Mesenchymal stem cell (in vitro differentiated cells and primary cell): ENCODE results near the gene RASEF.

Experiments used
- DNase-seq: peaks from one replicate; pipeline ENCODE4 v3.0.0-alpha.2; 2013
- H2AFZ ChIP-seq: one replicate; pipeline ENCODE4 v1.6.1; 2013; ENCODE audit warnings: low read depth, mild to moderate bottlenecking, control low read depth, inconsistent platforms, low read length, moderate library complexity
- H2AK5ac ChIP-seq: 2 replicates; pipeline ENCODE4 v1.6.1; 2013; ENCODE audit warnings: low read length, moderate library complexity, mild to moderate bottlenecking, inconsistent platforms; ENCODE audit not compliant: severe bottlenecking
- H2BK120ac ChIP-seq: one replicate; pipeline ENCODE4 v1.6.1; 2013; ENCODE audit warnings: low read depth, mild to moderate bottlenecking, inconsistent platforms, low read length, moderate library complexity
- H2BK12ac ChIP-seq, 2 experiments: one replicate each; pipeline ENCODE4 v1.6.1; 2013; ENCODE audit warnings: inconsistent platforms in 2 of 2, low read length in 2 of 2, mild to moderate bottlenecking in 2 of 2, moderate library complexity in 2 of 2, control low read depth in 1 of 2
- H2BK15ac ChIP-seq: one replicate; pipeline ENCODE4 v1.6.1; 2013; ENCODE audit warnings: mild to moderate bottlenecking, low read depth, inconsistent platforms; ENCODE audit not compliant: poor library complexity, severe bottlenecking
- H2BK5ac ChIP-seq: 2 replicates; pipeline ENCODE4 v1.6.1; 2013; ENCODE audit warnings: low read depth, mild to moderate bottlenecking, low read length, control low read depth, inconsistent platforms; ENCODE audit not compliant: poor library complexity, severe bottlenecking
- H3K14ac ChIP-seq, 2 experiments: one replicate each; pipeline ENCODE4 v1.6.1; 2013; ENCODE audit warnings: inconsistent platforms in 2 of 2, low read length in 2 of 2, control low read depth in 1 of 2, mild to moderate bottlenecking in 1 of 2, moderate library complexity in 1 of 2
- H3K18ac ChIP-seq, 2 experiments: one replicate each; pipeline ENCODE4 v1.6.1; 2013; ENCODE audit warnings: inconsistent platforms in 2 of 2, low read length in 2 of 2, control low read depth in 1 of 2, low read depth in 1 of 2, mild to moderate bottlenecking in 1 of 2
- H3K23ac ChIP-seq, 2 experiments: one replicate each; pipeline ENCODE4 v1.6.1; 2013; ENCODE audit warnings: inconsistent platforms in 2 of 2, low read length in 2 of 2, mild to moderate bottlenecking in 2 of 2, moderate library complexity in 2 of 2, control low read depth in 1 of 2
- H3K27ac ChIP-seq: 2 replicates; pipeline ENCODE4 v1.5.1; 2013; ENCODE audit warnings: mild to moderate bottlenecking, moderate library complexity, low read length, control low read depth, inconsistent platforms; ENCODE audit not compliant: poor library complexity, severe bottlenecking
- H3K27me3 ChIP-seq, 2 experiments: 2 replicates each; pipeline versions ENCODE4 v1.6.1 to v1.7.0; 2013; ENCODE audit warnings: low read length in 2 of 2, mild to moderate bottlenecking in 2 of 2, moderate library complexity in 2 of 2, control low read depth in 1 of 2, inconsistent platforms in 1 of 2; ENCODE audit not compliant: control insufficient read depth in 1 of 2, insufficient read depth in 1 of 2
- H3K36me3 ChIP-seq, 2 experiments: 2 replicates each; pipeline versions ENCODE4 v1.6.1 to v1.7.0; 2013; ENCODE audit warnings: low read length in 2 of 2, control low read depth in 1 of 2, inconsistent platforms in 1 of 2, low read depth in 1 of 2, mild to moderate bottlenecking in 1 of 2; ENCODE audit not compliant: insufficient read depth in 2 of 2, control insufficient read depth in 1 of 2
- H3K4ac ChIP-seq, 2 experiments: one replicate each; pipeline ENCODE4 v1.6.1; 2013; ENCODE audit warnings: inconsistent platforms in 2 of 2, low read length in 2 of 2, mild to moderate bottlenecking in 2 of 2, moderate library complexity in 2 of 2, control low read depth in 1 of 2, low read depth in 1 of 2
- H3K4me1 ChIP-seq: 2 replicates; pipeline ENCODE4 v1.6.1; 2013; ENCODE audit warnings: low read depth, low read length, control low read depth; ENCODE audit not compliant: control insufficient read depth, insufficient read depth
- H3K4me2 ChIP-seq: 2 replicates; pipeline ENCODE4 v1.6.1; 2013; ENCODE audit warnings: low read length, mild to moderate bottlenecking, inconsistent platforms; ENCODE audit not compliant: poor library complexity, severe bottlenecking
- H3K4me3 ChIP-seq, 2 experiments: 2 replicates each; pipeline versions ENCODE4 v1.5.1 to v1.7.0; 2013; ENCODE audit warnings: low read length in 2 of 2, mild to moderate bottlenecking in 2 of 2, control low read depth in 1 of 2, low read depth in 1 of 2; ENCODE audit not compliant: insufficient read depth in 1 of 2
- H3K79me1 ChIP-seq: replicated peaks from 2 replicates; pipeline ENCODE4 v1.6.1; 2013; ENCODE audit warnings: mild to moderate bottlenecking, control low read depth, low read length, inconsistent platforms; ENCODE audit not compliant: poor library complexity, severe bottlenecking
- H3K9ac ChIP-seq: 2 replicates; pipeline ENCODE4 v1.7.0; 2013; ENCODE audit warnings: mild to moderate bottlenecking, low read length, moderate library complexity
- H3K9me3 ChIP-seq: 2 replicates; pipeline ENCODE4 v1.7.0; 2013; ENCODE audit warnings: mild to moderate bottlenecking, low read length; ENCODE audit not compliant: control insufficient read depth
- H4K8ac ChIP-seq: one replicate; pipeline ENCODE4 v1.6.1; 2013; ENCODE audit warnings: inconsistent platforms, mild to moderate bottlenecking, low read length, moderate library complexity
- H4K91ac ChIP-seq: one replicate; pipeline ENCODE4 v1.6.1; 2013; ENCODE audit warnings: mild to moderate bottlenecking, low read length, inconsistent platforms
- WGBS: methylation state at CpG from one replicate; pipeline ENCODE4 v1.1.7; 2013; ENCODE audit warnings: mixed read lengths; 5-methylcytosine and 5-hydroxymethylcytosine counted together

RASEF gene

DNA sequence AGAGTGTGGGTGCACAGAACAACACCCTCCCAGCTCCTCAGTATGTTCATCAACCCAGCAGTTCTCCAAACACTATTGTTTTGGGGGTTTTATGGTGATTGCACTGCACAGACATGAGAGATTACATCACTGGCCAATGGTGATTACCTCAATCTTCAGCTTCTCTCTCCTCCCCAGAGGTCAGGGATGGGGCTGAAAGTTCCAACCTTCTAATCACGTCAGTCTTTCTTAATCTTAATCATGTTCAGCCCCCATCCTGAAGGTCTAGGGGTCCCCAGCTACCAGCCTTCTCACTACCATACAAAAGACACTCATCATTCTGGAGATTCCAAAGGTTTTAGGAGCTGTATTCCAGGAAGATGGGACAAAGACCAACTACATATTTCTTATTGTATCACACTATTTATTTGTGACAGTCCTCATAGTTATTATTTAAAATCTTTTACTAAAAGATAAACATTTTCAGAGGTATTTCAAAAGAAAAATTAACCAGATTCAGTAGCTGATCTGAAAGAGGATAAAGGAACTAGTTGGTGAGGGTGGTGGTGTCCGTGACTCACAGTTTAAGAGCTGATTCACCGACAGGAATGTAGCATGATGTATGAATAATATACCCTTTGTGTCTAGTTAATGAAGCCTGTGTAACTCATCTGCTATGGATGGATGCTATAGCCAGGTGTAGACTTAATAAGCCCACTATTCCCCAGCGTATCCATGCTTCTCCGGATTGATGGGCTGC lies 35.6 kb downstream of the RASEF start:
- no peaks in the 10 kb centered on the region for H3K79me1 ChIP-seq
- no peaks in the 10 kb centered on the region for H3K27me3 ChIP-seq
- no peaks in the 10 kb centered on the region for H3K9me3 ChIP-seq
- peak overlapping the region in 1 of 2 experiments; percentile 63 for H2BK12ac ChIP-seq
- H3K4me3 ChIP-seq, result peak overlapping the region in 1 of 2 experiments; percentile 3
- peak overlapping the region; percentile 64 for H4K91ac ChIP-seq
- WGBS, result 4% methylated on average over 5 of the region's 5 CpGs
- no peaks in the 10 kb centered on the region for H3K36me3 ChIP-seq
- H3K4me1 ChIP-seq, result peaks cover 5% of the 10 kb centered on the region
- peak overlapping the region in 1 of 2 experiments; percentile 60 for H3K14ac ChIP-seq
- no peak overlapping the region for H2BK15ac ChIP-seq
- peak overlapping the region; percentile 53 for H2BK5ac ChIP-seq
- no peak overlapping the region for H3K4me2 ChIP-seq
- H2AFZ ChIP-seq, result no peak overlapping the region
- peak overlapping the region in 1 of 2 experiments; percentile 57 for H3K18ac ChIP-seq
- H2AK5ac ChIP-seq, result peak overlapping the region; percentile 35
- H3K9ac ChIP-seq, result peak overlapping the region; percentile 74
- no peak overlapping the region for H2BK120ac ChIP-seq
- peak overlapping the region; percentile 28 for H4K8ac ChIP-seq
- DNase-seq, result peak; percentile 88
- no peak overlapping the region for H3K23ac ChIP-seq
- peak overlapping the region; percentile 96 for H3K27ac ChIP-seq
- peak overlapping the region in 1 of 2 experiments; percentile 67 for H3K4ac ChIP-seq

DNA sequence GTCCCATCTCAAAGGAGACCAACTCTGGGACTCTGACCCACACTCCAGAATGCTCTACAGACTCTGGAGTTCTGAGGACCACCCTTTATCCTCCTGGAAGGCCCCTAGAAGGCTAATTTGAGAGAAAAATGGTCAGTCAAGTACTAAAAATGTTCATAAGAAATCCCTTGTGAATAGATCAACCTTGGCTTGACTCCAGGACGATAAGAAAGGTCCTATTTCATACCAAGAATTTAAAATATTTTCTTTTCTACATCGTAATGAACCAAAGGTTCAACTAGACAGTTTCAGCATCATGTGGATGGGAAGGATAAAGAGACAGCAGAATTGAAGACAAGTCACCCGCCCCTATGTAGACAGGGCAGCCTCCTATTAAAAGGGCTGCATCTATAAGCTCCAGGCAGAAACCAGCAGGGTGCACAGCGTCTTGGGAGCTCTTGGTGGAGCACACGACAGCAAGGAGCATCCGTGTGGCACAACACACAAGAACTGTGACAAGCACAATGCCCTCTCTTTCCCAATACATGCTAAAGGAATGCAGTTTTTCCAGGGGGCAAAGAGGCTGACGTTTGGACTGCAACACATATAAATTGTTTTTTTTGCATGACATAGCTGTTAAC lies 38.3 kb downstream of the RASEF start:
- H3K79me1 ChIP-seq, result no peaks in the 10 kb centered on the region
- H3K4me3 ChIP-seq, result no peak overlapping the region
- no peak overlapping the region for H4K8ac ChIP-seq
- no peak overlapping the region for H4K91ac ChIP-seq
- H3K4me2 ChIP-seq, result no peak overlapping the region
- no peaks in the 10 kb centered on the region for H3K9me3 ChIP-seq
- no peak overlapping the region for H2AFZ ChIP-seq
- H3K9ac ChIP-seq, result no peak overlapping the region
- H3K36me3 ChIP-seq, result no peaks in the 10 kb centered on the region
- no peak for DNase-seq
- no peak overlapping the region for H2BK15ac ChIP-seq
- no peak overlapping the region for H3K14ac ChIP-seq
- H2BK5ac ChIP-seq, result no peak overlapping the region
- H3K18ac ChIP-seq, result no peak overlapping the region
- H3K27ac ChIP-seq, result no peak overlapping the region
- no peak overlapping the region for H3K23ac ChIP-seq
- H3K27me3 ChIP-seq, result no peaks in the 10 kb centered on the region
- peaks cover 4% of the 10 kb centered on the region for H3K4me1 ChIP-seq
- H2BK120ac ChIP-seq, result no peak overlapping the region
- no peak overlapping the region for H2AK5ac ChIP-seq
- WGBS, result 82% methylated on average over 6 of the region's 7 CpGs
- no peak overlapping the region for H3K4ac ChIP-seq
- H2BK12ac ChIP-seq, result no peak overlapping the region

DNA sequence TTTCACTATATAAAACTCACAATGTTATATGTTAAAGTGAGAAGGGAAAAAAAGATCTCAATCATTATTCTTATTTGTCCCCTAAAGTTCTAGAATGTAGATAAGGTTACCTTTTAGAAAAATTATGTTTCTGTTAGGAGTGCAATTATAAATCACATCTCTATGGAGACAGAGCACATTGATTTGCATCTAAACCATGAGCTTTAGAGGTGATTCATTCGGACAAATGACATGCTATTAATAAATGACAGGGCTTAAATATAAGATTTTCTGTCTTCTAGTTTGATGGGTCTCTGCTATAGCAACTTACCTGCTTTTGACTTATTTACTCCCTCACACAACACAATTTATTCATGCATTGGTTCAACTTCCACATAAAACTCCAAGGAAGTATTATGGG lies 39.8 kb downstream of the RASEF start:
- Histone ChIP-seq H3K27me3 (no peaks in the 10 kb centered on the region), H4K91ac (no peak overlapping the region), H3K4me2 (no peak overlapping the region), H4K8ac (no peak overlapping the region), H2BK15ac (no peak overlapping the region), H2BK12ac (no peak overlapping the region), H3K4ac (no peak overlapping the region), H3K18ac (no peak overlapping the region), H3K9ac (no peak overlapping the region), H3K9me3 (no peaks in the 10 kb centered on the region), H3K23ac (no peak overlapping the region), H3K4me3 (no peak overlapping the region), H3K27ac (no peak overlapping the region), H2BK120ac (no peak overlapping the region), H3K79me1 (no peaks in the 10 kb centered on the region), H3K4me1 (peaks cover 4% of the 10 kb centered on the region), H3K36me3 (no peaks in the 10 kb centered on the region), H2BK5ac (no peak overlapping the region), H2AFZ (no peak overlapping the region), H2AK5ac (no peak overlapping the region), H3K14ac (no peak overlapping the region)
- DNase-seq, result no peak
- WGBS, result no CpG with 5 or more reads among the region's 1 CpG

DNA sequence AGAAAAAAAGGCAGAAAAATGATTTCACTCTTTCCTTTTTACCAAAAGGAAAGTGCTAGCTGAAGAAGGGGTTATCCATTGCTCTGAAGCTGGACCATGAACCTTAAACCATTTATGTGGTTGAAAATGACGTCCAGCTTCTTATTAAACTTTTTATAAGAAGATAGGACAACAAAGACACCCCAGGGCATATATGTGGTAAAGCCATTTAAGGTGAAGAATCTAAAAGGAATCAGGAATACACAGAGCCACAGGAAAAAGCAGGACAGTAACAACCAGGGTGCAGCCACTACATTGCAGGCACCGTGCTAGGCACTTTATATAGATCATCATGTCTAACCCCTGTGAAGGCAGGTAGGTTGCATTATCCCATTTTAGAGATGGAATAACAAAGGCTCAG lies 42.1 kb downstream of the RASEF start:
- Histone ChIP-seq H3K79me1 (no peaks in the 10 kb centered on the region), H3K9me3 (peaks cover 3% of the 10 kb centered on the region), H3K27ac (no peak overlapping the region), H2BK120ac (no peak overlapping the region), H2AFZ (no peak overlapping the region), H2AK5ac (no peak overlapping the region), H3K14ac (no peak overlapping the region), H2BK12ac (no peak overlapping the region), H2BK15ac (no peak overlapping the region), H4K91ac (no peak overlapping the region), H3K4me1 (peaks cover 3% of the 10 kb centered on the region), H2BK5ac (no peak overlapping the region), H3K23ac (no peak overlapping the region), H3K4ac (no peak overlapping the region), H3K4me3 (no peak overlapping the region), H3K36me3 (no peaks in the 10 kb centered on the region), H4K8ac (no peak overlapping the region), H3K4me2 (no peak overlapping the region), H3K9ac (no peak overlapping the region), H3K18ac (no peak overlapping the region), H3K27me3 (no peaks in the 10 kb centered on the region)
- no peak for DNase-seq
- 100% methylated on average over 1 of the region's 2 CpGs for WGBS
